ENCODE results near the gene RTF1.
"Not testable (repeated sequence)": the region's sequence is repeated elsewhere in the genome, so short reads cannot be mapped to it uniquely, and the experiment has no call there.

The RTF1 gene

DNA sequence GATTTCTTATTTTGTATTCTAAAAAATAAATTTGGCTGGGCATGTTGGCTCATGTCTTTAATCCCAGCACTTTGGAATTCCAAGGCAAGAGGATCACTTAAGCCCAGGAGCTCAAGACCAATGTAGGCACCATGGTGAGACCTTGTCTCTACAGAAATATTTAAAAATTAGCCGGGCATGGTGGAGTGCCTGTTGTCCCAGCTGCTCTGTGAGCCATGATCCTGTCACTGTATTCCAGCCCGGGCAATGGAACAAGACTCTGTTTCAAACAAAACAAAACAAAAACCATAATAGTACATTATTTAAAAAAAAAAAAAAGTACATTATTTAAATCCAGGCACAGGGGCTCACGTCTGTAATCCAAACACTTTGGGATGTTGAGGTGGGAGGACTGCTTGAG is 5.5 kb upstream of the RTF1 start:
- in situ Hi-C loops (cut with HindIII; ENCODE audit: low pct_ligation_motif_present, low sequenced_read_pairs) = no loop called here
- TF ChIP-seq, protein P1, sequence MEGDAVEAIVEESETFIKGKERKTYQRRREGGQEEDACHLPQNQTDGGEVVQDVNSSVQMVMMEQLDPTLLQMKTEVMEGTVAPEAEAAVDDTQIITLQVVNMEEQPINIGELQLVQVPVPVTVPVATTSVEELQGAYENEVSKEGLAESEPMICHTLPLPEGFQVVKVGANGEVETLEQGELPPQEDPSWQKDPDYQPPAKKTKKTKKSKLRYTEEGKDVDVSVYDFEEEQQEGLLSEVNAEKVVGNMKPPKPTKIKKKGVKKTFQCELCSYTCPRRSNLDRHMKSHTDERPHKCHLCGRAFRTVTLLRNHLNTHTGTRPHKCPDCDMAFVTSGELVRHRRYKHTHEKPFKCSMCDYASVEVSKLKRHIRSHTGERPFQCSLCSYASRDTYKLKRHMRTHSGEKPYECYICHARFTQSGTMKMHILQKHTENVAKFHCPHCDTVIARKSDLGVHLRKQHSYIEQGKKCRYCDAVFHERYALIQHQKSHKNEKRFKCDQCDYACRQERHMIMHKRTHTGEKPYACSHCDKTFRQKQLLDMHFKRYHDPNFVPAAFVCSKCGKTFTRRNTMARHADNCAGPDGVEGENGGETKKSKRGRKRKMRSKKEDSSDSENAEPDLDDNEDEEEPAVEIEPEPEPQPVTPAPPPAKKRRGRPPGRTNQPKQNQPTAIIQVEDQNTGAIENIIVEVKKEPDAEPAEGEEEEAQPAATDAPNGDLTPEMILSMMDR (IDR thresholded peaks at IDR 0.05; ENCODE audit: low read depth, low read length, missing control alignments) = no peak
- no peak overlapping the region for H3K27ac ChIP-seq

DNA sequence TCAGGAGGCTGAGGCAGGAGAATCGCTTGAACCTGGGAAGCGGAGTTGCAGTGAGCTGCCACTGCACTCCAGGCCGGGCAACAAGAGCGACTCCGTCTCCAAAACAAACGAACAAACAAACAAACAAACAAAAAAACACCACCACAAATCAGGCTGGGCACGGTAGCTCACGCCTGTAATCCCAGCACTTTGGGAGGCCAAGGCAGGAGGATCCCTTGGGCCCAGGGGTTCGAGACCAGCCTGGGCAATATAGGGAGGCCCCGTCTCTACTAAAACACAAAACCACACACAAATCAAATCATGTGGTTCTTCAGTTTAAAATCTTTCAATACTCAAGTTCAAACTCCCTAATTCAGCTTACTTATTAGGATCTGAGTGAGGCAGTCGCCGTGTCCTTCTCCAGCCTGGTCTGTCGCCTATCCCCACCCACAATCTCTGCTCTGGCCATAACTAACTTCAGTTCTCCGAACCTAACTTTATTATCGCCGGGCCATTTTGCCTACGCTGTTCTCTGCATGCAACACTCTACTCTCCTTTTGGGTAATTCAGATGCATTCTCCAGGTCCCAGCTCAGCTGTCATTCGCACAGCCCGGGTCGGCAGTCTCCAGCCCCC is 660 bp upstream of the RTF1 start:
- in situ Hi-C loops (cut with HindIII; ENCODE audit: low pct_ligation_motif_present, low sequenced_read_pairs) = no loop called here
- Histone ChIP-seq H3K27ac (peak overlapping the region; percentile 37), H3K4me3 (ENCODE audit: low read depth, low read length) (peak overlapping the region; percentile 87), H3K27me3 (replicated peaks) (no peaks in the 10 kb centered on the region), H3K36me3 (replicated peaks) (no peaks in the 10 kb centered on the region)
- DNase-seq = no peak
- TF ChIP-seq, protein P1 (IDR thresholded peaks at IDR 0.05; ENCODE audit: low read depth, low read length, missing control alignments) = no peak

More for the DNA sequence above, 5.5 kb upstream of the RTF1 start:
- DNase-seq = no peak
- H3K27me3 ChIP-seq (replicated peaks) = no peaks in the 10 kb centered on the region
- no peak overlapping the region for H3K4me3 ChIP-seq (ENCODE audit: low read depth, low read length)
- no peaks in the 10 kb centered on the region for H3K36me3 ChIP-seq (replicated peaks)

- peak overlapping the region; percentile 87 for H3K4me3 ChIP-seq (ENCODE audit: low read depth, low read length)
- in situ Hi-C loops (cut with HindIII; ENCODE audit: low pct_ligation_motif_present, low sequenced_read_pairs) = no loop called here
- TF ChIP-seq, protein P1 (IDR thresholded peaks at IDR 0.05; ENCODE audit: low read depth, low read length, missing control alignments) = no peak
- peak; percentile 2 for DNase-seq
- H3K36me3 ChIP-seq (replicated peaks) = no peaks in the 10 kb centered on the region
- H3K27me3 ChIP-seq (replicated peaks) = no peaks in the 10 kb centered on the region
- H3K27ac ChIP-seq = peak overlapping the region; percentile 33
Measured at GRCh38 chr15:41417418-41418195, 712 bp downstream of the RTF1 start.

GRCh38 chr15:41423979-41424659 is 7.2 kb downstream of the RTF1 start:
- TF ChIP-seq, protein P1 (IDR thresholded peaks at IDR 0.05; ENCODE audit: low read depth, low read length, missing control alignments) = no peak
- H3K36me3 ChIP-seq (replicated peaks) = no peaks in the 10 kb centered on the region
- no peak for DNase-seq
- H3K4me3 ChIP-seq (ENCODE audit: low read depth, low read length) = no peak overlapping the region
- in situ Hi-C loops (cut with HindIII; ENCODE audit: low pct_ligation_motif_present, low sequenced_read_pairs) = no loop called here
- H3K27ac ChIP-seq = no peak overlapping the region
- H3K27me3 ChIP-seq (replicated peaks) = no peaks in the 10 kb centered on the region

DNA sequence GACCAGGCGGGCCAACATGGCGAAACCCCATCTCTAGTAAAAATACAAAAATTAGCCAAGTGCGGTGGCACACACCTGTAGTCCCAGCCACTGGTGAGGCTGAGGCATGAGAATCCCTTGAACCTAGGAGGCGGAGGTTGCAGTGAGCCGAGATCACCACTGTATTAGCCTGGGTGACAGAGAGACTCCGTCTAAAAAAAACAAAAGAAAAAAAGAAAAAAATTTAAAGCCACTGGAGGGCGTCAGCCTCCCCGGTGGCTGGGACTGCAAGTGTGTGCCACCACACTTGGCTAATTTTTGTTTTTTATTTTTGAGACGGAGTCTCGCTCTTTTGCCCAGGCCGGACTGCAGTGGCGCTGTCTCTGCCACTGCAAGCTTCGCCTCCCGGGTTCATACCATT is 7.9 kb downstream of the RTF1 start:
- no peak for DNase-seq
- in situ Hi-C loops (cut with HindIII; ENCODE audit: low pct_ligation_motif_present, low sequenced_read_pairs) = no loop called here
- Histone ChIP-seq H3K4me3 (ENCODE audit: low read depth, low read length) (no peak overlapping the region), H3K27me3 (replicated peaks) (no peaks in the 10 kb centered on the region), H3K27ac (no peak overlapping the region), H3K36me3 (replicated peaks) (no peaks in the 10 kb centered on the region)
- TF ChIP-seq, protein P1 (IDR thresholded peaks at IDR 0.05; ENCODE audit: low read depth, low read length, missing control alignments) = no peak

DNA sequence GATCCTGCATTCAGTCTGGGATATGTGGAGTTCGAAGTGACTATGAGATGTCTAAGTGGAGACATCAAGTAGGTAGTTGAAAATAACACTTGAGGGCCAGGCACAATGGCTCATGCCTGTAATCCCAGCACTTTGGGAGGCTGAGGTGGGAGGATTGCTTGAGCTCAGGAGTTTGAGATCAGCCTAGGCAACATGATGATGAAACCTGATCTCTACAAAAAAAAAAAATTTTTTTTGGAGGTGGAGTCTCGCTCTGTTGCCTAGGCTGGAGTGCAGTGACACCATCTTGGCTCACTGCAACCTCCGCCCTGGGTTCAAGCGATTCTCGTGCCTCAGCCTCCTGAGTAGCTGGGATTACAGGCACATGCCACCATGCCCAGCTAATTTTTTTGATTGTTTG is 9.0 kb downstream of the RTF1 start:
- DNase-seq; H3K4me3 ChIP-seq (ENCODE audit: low read depth, low read length); H3K27ac ChIP-seq; in situ Hi-C loops (cut with HindIII; ENCODE audit: low pct_ligation_motif_present, low sequenced_read_pairs); H3K27me3 ChIP-seq (replicated peaks); H3K36me3 ChIP-seq (replicated peaks): not testable (repeated sequence)

Data from brain microvascular endothelial cell (primary cell).